ENCODE measurements around the gene P3H1. TPM values are rescaled to one million over a fixed set of nuclear protein-coding genes. Genes with fewer than 3 reads are reported as not detected.

The P3H1 gene
- total RNA-seq, 1 donor from 2014 or later, result 221 TPM

DNA sequence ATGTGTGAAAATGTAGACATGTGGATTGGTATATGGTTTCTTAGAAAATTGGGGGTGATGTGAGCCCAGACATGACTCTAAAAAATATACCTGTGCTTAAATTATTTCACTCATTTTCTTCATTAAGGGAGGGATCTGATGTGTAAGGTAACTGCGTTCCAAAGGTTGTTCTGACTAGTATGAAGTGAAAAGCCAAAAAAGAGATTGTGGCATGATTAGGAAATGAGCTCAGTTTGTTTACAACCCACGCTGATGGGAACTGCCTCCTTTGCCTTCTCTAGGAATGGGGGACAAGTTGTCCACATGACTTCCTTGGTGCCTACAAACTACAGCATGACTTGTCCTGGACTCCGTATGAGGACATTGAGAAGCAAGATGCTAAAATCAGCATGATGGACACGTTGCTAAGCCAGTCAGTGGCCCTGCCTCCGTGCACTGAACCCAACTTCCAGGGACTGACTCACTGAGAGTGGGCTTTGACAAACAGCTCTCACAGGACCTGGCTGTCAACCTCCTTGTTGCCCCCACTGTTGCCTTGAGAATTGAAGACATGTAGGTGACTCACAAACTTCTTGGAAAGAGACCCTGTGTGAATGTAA lies 8.2 kb upstream of the P3H1 start:
- no peak for DNase-seq (ENCODE audit: extremely low spot score, unreplicated experiment)
- peaks cover 9% of the 10 kb centered on the region for H3K4me1 Mint-ChIP-seq (ENCODE audit: unreplicated experiment)
- H3K27me3 Mint-ChIP-seq (ENCODE audit: unreplicated experiment), result no peaks in the 10 kb centered on the region
- H3K36me3 Mint-ChIP-seq (ENCODE audit: unreplicated experiment), result peaks cover 41% of the 10 kb centered on the region
- TF ChIP-seq, protein P1, sequence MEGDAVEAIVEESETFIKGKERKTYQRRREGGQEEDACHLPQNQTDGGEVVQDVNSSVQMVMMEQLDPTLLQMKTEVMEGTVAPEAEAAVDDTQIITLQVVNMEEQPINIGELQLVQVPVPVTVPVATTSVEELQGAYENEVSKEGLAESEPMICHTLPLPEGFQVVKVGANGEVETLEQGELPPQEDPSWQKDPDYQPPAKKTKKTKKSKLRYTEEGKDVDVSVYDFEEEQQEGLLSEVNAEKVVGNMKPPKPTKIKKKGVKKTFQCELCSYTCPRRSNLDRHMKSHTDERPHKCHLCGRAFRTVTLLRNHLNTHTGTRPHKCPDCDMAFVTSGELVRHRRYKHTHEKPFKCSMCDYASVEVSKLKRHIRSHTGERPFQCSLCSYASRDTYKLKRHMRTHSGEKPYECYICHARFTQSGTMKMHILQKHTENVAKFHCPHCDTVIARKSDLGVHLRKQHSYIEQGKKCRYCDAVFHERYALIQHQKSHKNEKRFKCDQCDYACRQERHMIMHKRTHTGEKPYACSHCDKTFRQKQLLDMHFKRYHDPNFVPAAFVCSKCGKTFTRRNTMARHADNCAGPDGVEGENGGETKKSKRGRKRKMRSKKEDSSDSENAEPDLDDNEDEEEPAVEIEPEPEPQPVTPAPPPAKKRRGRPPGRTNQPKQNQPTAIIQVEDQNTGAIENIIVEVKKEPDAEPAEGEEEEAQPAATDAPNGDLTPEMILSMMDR (IDR thresholded peaks at IDR 0.05), result no peak
- no peaks in the 10 kb centered on the region for H3K9me3 Mint-ChIP-seq (ENCODE audit: unreplicated experiment)
- no peak overlapping the region for H3K4me3 Mint-ChIP-seq (ENCODE audit: unreplicated experiment)
- H3K27ac Mint-ChIP-seq (ENCODE audit: unreplicated experiment), result no peak overlapping the region

- TF ChIP-seq, protein P1 (IDR thresholded peaks at IDR 0.05), result no peak
- Mint-ChIP-seq H3K4me1 (ENCODE audit: unreplicated experiment) (peaks cover 15% of the 10 kb centered on the region), H3K27me3 (ENCODE audit: unreplicated experiment) (no peaks in the 10 kb centered on the region), H3K4me3 (ENCODE audit: unreplicated experiment) (no peak overlapping the region), H3K27ac (ENCODE audit: unreplicated experiment) (no peak overlapping the region), H3K9me3 (ENCODE audit: unreplicated experiment) (no peaks in the 10 kb centered on the region), H3K36me3 (ENCODE audit: unreplicated experiment) (peaks cover 41% of the 10 kb centered on the region)
- no peak for DNase-seq (ENCODE audit: extremely low spot score, unreplicated experiment)
These were observed 6.6 kb upstream of the P3H1 start for GRCh38 chr1:42773420-42773819.

GRCh38 chr1:42769811-42770210 lies 3.0 kb upstream of the P3H1 start:
- peaks cover 14% of the 10 kb centered on the region for H3K36me3 Mint-ChIP-seq (ENCODE audit: unreplicated experiment)
- no peaks in the 10 kb centered on the region for H3K9me3 Mint-ChIP-seq (ENCODE audit: unreplicated experiment)
- no peak overlapping the region for H3K27ac Mint-ChIP-seq (ENCODE audit: unreplicated experiment)
- H3K4me3 Mint-ChIP-seq (ENCODE audit: unreplicated experiment), result peak overlapping the region; percentile 30
- DNase-seq (ENCODE audit: extremely low spot score, unreplicated experiment), result no peak
- H3K27me3 Mint-ChIP-seq (ENCODE audit: unreplicated experiment), result no peaks in the 10 kb centered on the region
- TF ChIP-seq, protein P1 (IDR thresholded peaks at IDR 0.05), result no peak
- peaks cover 23% of the 10 kb centered on the region for H3K4me1 Mint-ChIP-seq (ENCODE audit: unreplicated experiment)

- H3K36me3 Mint-ChIP-seq (ENCODE audit: unreplicated experiment), result peaks cover 9% of the 10 kb centered on the region
- H3K4me1 Mint-ChIP-seq (ENCODE audit: unreplicated experiment), result peaks cover 27% of the 10 kb centered on the region
- H3K9me3 Mint-ChIP-seq (ENCODE audit: unreplicated experiment), result no peaks in the 10 kb centered on the region
- TF ChIP-seq, protein P1 (IDR thresholded peaks at IDR 0.05), result no peak
- DNase-seq (ENCODE audit: extremely low spot score, unreplicated experiment), result no peak
- no peaks in the 10 kb centered on the region for H3K27me3 Mint-ChIP-seq (ENCODE audit: unreplicated experiment)
- peak overlapping the region; percentile 85 for H3K27ac Mint-ChIP-seq (ENCODE audit: unreplicated experiment)
- H3K4me3 Mint-ChIP-seq (ENCODE audit: unreplicated experiment), result no peak overlapping the region
These were observed 1.3 kb upstream of the P3H1 start for GRCh38 chr1:42768172-42768571.

DNA sequence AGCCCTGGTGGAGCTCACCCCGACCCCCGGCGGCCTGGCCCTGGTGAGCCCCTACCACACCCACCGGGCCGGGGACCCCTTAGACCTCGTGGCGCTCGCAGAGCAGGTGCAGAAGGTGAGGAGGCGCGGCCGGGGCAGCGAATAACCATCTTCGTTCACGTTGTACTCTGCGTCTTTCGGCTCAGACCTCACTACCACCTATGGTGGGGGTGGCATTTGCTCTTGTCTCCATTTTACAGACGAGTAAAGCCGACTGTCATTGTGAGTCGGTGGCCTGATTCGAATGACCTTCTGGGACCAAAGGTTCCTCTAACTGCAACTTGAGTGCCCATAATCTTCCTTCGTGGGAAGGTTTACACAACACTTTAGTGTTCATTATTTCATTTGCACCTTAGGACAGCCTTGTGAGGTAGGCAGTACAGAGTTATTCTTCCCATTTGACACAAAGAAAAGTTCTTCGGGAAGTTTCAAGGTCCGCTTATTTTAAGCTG lies 727 bp upstream of the P3H1 start:
- DNase-seq (ENCODE audit: extremely low spot score, unreplicated experiment), result no peak
- H3K4me1 Mint-ChIP-seq (ENCODE audit: unreplicated experiment), result peaks cover 27% of the 10 kb centered on the region
- H3K36me3 Mint-ChIP-seq (ENCODE audit: unreplicated experiment), result peaks cover 9% of the 10 kb centered on the region
- H3K4me3 Mint-ChIP-seq (ENCODE audit: unreplicated experiment), result no peak overlapping the region
- TF ChIP-seq, protein P1 (IDR thresholded peaks at IDR 0.05), result no peak
- no peaks in the 10 kb centered on the region for H3K9me3 Mint-ChIP-seq (ENCODE audit: unreplicated experiment)
- no peaks in the 10 kb centered on the region for H3K27me3 Mint-ChIP-seq (ENCODE audit: unreplicated experiment)
- H3K27ac Mint-ChIP-seq (ENCODE audit: unreplicated experiment), result peak overlapping the region; percentile 85

All from osteocyte (in vitro differentiated cells).